ENCODE data around the gene KIF21B.

Gene KIF21B

DNA sequence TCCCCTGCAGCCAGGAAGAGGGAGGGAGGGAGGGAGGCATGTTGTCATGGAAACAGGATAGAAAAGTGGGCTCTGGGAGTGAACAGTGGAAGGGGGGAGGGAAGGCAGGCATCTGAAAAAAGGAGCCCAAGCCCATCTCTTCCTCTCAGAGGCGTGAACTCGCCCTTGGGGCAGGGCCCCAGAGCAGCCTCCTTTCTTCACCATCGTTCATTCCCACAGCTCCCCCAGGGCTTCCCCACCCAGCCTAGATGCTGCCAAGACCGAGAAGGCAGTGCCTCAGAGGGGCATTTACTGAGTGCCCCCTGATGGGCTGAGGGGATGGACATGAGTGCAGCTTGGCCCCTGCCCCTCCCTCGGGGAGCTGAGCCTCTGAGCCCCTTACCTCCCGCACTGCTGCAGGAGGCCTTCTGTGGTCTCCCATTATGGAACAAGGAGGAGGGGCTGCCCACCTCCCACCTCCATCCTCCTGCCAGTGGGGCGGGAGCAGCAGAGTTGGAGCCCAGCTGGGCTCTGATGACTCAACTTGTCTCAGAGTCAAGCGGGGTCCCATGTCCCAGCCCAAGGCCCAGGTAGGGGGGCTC lies 39.1 kb upstream of the KIF21B start:
- Histone ChIP-seq H3K27me3 (ENCODE audit: control insufficient read depth in 1 of 2, insufficient read depth in 2 of 2, low read length in 2 of 2) (no peaks in the 10 kb centered on the region), H3K9me3 (ENCODE audit: control insufficient read depth in 1 of 2, low read length in 2 of 2) (no peaks in the 10 kb centered on the region), H3K4me3 (ENCODE audit: low read depth in 1 of 2, low read length in 2 of 2) (no peak overlapping the region), H3K36me3 (ENCODE audit: control insufficient read depth in 1 of 2, insufficient read depth in 2 of 2, low read length in 2 of 2) (no peaks in the 10 kb centered on the region), H3K9ac (ENCODE audit: low read depth in 1 of 2, low read length in 2 of 2) (no peak overlapping the region), H3K27ac (ENCODE audit: low read depth, low read length) (no peak overlapping the region), H3K4me1 (ENCODE audit: control insufficient read depth in 1 of 2, insufficient read depth in 2 of 2, low read length in 2 of 2) (no peaks in the 10 kb centered on the region)

DNA sequence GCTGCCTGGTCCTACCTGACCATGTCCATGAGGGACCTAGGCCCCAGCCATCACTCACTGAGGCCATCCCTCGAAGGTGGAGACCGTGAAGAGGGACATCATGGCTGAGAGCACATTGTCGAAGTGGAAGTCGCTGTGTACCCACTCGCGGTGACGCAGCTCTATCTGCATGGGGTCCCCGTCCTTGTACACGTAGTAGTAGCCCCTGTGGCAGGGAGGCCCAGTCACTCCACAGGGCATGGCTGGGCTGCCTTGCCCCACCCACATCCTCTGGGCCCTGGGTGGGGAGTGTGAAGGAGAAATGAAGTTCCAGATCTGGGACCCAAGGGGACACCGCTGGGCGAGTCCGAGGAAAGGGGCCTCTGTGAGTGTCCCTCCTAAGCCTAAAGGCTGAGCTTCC lies 38.4 kb upstream of the KIF21B start:
- no peak overlapping the region for H3K27ac ChIP-seq (ENCODE audit: low read depth, low read length)
- H3K4me1 ChIP-seq (ENCODE audit: control insufficient read depth in 1 of 2, insufficient read depth in 2 of 2, low read length in 2 of 2): no peaks in the 10 kb centered on the region
- H3K9me3 ChIP-seq (ENCODE audit: control insufficient read depth in 1 of 2, low read length in 2 of 2): no peaks in the 10 kb centered on the region
- no peak overlapping the region for H3K9ac ChIP-seq (ENCODE audit: low read depth in 1 of 2, low read length in 2 of 2)
- no peak overlapping the region for H3K4me3 ChIP-seq (ENCODE audit: low read depth in 1 of 2, low read length in 2 of 2)
- H3K27me3 ChIP-seq (ENCODE audit: control insufficient read depth in 1 of 2, insufficient read depth in 2 of 2, low read length in 2 of 2): no peaks in the 10 kb centered on the region
- H3K36me3 ChIP-seq (ENCODE audit: control insufficient read depth in 1 of 2, insufficient read depth in 2 of 2, low read length in 2 of 2): no peaks in the 10 kb centered on the region

DNA sequence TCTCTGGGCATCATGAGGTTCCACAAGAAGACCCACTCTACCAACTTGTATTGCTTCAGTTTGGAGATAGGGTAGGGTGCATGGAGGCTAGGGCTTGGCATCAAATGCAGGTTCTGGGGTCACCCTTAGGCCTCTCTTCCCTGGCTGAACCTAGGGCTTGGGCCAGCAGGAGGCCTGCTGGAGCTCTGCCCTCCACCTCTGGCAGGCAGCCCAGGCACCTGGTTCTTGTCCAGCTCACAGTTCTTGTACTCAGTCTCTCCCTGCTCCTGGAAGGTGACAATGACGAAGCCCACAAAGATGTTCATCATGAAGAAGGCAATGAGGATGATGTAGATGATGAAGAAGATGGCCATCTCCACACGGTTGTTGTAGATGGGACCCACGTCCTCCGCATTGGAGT lies 37.5 kb upstream of the KIF21B start:
- no peaks in the 10 kb centered on the region for H3K9me3 ChIP-seq (ENCODE audit: control insufficient read depth in 1 of 2, low read length in 2 of 2)
- no peak overlapping the region for H3K9ac ChIP-seq (ENCODE audit: low read depth in 1 of 2, low read length in 2 of 2)
- H3K4me1 ChIP-seq (ENCODE audit: control insufficient read depth in 1 of 2, insufficient read depth in 2 of 2, low read length in 2 of 2): peaks cover 0 to 5% of the 10 kb centered on the region in 2 donors
- H3K27ac ChIP-seq (ENCODE audit: low read depth, low read length): no peak overlapping the region
- H3K4me3 ChIP-seq (ENCODE audit: low read depth in 1 of 2, low read length in 2 of 2): no peak overlapping the region
- H3K36me3 ChIP-seq (ENCODE audit: control insufficient read depth in 1 of 2, insufficient read depth in 2 of 2, low read length in 2 of 2): no peaks in the 10 kb centered on the region
- H3K27me3 ChIP-seq (ENCODE audit: control insufficient read depth in 1 of 2, insufficient read depth in 2 of 2, low read length in 2 of 2): no peaks in the 10 kb centered on the region

DNA sequence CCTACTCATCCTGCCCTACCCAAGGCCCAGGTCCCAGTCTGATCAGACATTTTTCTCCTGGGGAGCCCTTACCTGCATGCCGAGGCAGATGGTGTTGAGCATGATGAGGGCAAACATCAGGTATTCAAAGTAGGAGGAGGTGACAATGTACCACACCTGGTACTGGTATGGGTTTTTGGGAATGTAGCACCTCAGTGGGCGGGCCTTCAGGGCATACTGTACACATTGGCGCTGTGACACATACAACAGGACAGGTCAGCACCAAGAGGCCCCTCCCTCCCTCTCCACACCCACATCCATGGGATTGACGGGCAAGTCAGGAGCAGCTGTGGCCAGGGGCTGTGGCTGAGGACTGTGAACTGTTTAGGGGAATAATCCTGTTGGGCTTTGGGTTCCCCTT lies 37.1 kb upstream of the KIF21B start:
- Histone ChIP-seq H3K4me3 (ENCODE audit: low read depth in 1 of 2, low read length in 2 of 2) (no peak overlapping the region), H3K27ac (ENCODE audit: low read depth, low read length) (no peak overlapping the region), H3K36me3 (ENCODE audit: control insufficient read depth in 1 of 2, insufficient read depth in 2 of 2, low read length in 2 of 2) (no peaks in the 10 kb centered on the region), H3K27me3 (ENCODE audit: control insufficient read depth in 1 of 2, insufficient read depth in 2 of 2, low read length in 2 of 2) (no peaks in the 10 kb centered on the region), H3K9ac (ENCODE audit: low read depth in 1 of 2, low read length in 2 of 2) (no peak overlapping the region), H3K4me1 (ENCODE audit: control insufficient read depth in 1 of 2, insufficient read depth in 2 of 2, low read length in 2 of 2) (peaks cover 0 to 8% of the 10 kb centered on the region in 2 donors), H3K9me3 (ENCODE audit: control insufficient read depth in 1 of 2, low read length in 2 of 2) (no peaks in the 10 kb centered on the region)

DNA sequence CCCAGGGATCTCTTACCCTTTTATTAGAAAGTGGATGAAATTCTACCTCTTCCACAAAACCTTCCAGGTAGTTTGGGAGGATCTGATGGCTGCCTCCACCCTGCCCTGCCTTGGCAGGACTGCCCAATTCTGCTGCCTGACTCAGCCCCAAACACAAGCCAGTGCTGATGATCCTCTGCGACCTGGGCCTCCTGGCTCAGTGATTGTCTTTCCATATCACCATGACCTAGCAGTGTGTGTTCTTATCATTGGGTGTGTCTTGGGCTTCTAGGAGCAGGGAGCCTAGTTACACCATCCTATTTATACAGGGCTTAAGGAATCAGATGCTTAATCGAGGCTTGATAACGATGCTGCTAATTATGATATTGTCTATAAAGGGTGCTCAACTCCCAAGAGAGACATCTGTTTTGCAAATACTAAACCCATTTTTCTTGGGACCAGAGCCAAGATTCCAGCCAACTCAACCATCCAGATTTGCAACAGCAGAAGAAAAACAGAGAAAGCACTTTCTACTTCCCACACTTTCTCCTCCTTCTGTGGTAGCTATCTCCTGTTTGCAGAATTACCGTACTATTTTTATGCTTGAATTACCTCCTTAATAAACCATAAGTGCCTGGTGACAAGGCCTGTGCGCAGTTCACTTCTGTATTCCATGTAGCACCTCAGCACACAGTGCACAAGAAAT lies 36.5 kb upstream of the KIF21B start:
- H3K27ac ChIP-seq (ENCODE audit: low read depth, low read length): no peak overlapping the region
- H3K4me1 ChIP-seq (ENCODE audit: control insufficient read depth in 1 of 2, insufficient read depth in 2 of 2, low read length in 2 of 2): peaks cover 0 to 8% of the 10 kb centered on the region in 2 donors

DNA sequence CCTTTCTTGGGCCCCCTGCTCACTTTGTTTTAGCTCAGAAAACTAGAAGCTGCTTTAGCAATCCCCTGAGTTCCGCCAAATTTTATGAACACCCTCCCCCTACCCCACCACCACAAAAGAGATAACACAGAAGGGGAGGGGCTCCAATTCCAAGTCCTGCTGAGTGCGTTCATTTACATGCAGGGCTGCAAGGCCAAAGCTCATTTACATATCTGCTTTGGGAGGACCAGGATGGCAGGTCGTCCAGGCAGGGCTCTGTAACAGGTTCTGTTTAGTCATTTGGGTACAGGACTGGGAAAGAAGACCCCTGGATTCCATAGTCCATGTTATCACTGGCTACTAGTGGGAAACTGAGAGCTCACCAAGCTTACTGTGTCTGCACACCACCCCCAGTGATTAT lies 35.9 kb upstream of the KIF21B start:
- Histone ChIP-seq H3K27ac (ENCODE audit: low read depth, low read length) (no peak overlapping the region), H3K36me3 (ENCODE audit: control insufficient read depth in 1 of 2, insufficient read depth in 2 of 2, low read length in 2 of 2) (no peaks in the 10 kb centered on the region), H3K9ac (ENCODE audit: low read depth in 1 of 2, low read length in 2 of 2) (no peak overlapping the region), H3K27me3 (ENCODE audit: control insufficient read depth in 1 of 2, insufficient read depth in 2 of 2, low read length in 2 of 2) (no peaks in the 10 kb centered on the region), H3K9me3 (ENCODE audit: control insufficient read depth in 1 of 2, low read length in 2 of 2) (no peaks in the 10 kb centered on the region), H3K4me1 (ENCODE audit: control insufficient read depth in 1 of 2, insufficient read depth in 2 of 2, low read length in 2 of 2) (peaks cover 0 to 8% of the 10 kb centered on the region in 2 donors), H3K4me3 (ENCODE audit: low read depth in 1 of 2, low read length in 2 of 2) (no peak overlapping the region)

More for the DNA sequence above, 36.5 kb upstream of the KIF21B start:
- H3K9ac ChIP-seq (ENCODE audit: low read depth in 1 of 2, low read length in 2 of 2): no peak overlapping the region
- no peak overlapping the region for H3K4me3 ChIP-seq (ENCODE audit: low read depth in 1 of 2, low read length in 2 of 2)
- no peaks in the 10 kb centered on the region for H3K9me3 ChIP-seq (ENCODE audit: control insufficient read depth in 1 of 2, low read length in 2 of 2)
- no peaks in the 10 kb centered on the region for H3K27me3 ChIP-seq (ENCODE audit: control insufficient read depth in 1 of 2, insufficient read depth in 2 of 2, low read length in 2 of 2)
- no peaks in the 10 kb centered on the region for H3K36me3 ChIP-seq (ENCODE audit: control insufficient read depth in 1 of 2, insufficient read depth in 2 of 2, low read length in 2 of 2)

DNA sequence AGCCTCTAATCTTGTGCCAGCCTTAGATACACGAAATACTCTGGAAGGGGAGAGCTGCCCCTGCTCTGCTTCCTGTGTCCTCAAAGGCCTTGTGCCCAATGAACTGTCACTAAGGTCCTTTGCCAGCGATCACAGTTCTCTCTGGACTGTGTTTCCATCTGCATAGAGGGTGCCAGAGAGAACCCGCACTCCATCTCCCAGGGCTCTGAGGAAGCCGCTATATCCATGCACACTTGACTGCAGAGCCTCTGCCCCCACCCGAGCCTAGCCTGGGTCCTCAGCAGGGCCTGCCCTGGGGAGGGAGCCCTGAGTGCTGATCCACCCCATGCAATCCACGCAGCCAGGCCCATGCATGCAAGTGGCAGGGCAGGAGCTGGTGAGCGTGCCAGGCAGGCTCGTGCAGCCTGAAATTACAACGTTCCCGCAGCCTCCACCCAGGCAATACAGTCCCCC lies 30.6 kb upstream of the KIF21B start:
- H3K36me3 ChIP-seq (ENCODE audit: control insufficient read depth in 1 of 2, insufficient read depth in 2 of 2, low read length in 2 of 2): no peaks in the 10 kb centered on the region
- H3K4me3 ChIP-seq (ENCODE audit: low read depth in 1 of 2, low read length in 2 of 2): no peak overlapping the region
- peaks cover 0 to 8% of the 10 kb centered on the region in 2 donors for H3K4me1 ChIP-seq (ENCODE audit: control insufficient read depth in 1 of 2, insufficient read depth in 2 of 2, low read length in 2 of 2)
- H3K9ac ChIP-seq (ENCODE audit: low read depth in 1 of 2, low read length in 2 of 2): no peak overlapping the region
- H3K27me3 ChIP-seq (ENCODE audit: control insufficient read depth in 1 of 2, insufficient read depth in 2 of 2, low read length in 2 of 2): no peaks in the 10 kb centered on the region
- H3K9me3 ChIP-seq (ENCODE audit: control insufficient read depth in 1 of 2, low read length in 2 of 2): no peaks in the 10 kb centered on the region
- H3K27ac ChIP-seq (ENCODE audit: low read depth, low read length): no peak overlapping the region

DNA sequence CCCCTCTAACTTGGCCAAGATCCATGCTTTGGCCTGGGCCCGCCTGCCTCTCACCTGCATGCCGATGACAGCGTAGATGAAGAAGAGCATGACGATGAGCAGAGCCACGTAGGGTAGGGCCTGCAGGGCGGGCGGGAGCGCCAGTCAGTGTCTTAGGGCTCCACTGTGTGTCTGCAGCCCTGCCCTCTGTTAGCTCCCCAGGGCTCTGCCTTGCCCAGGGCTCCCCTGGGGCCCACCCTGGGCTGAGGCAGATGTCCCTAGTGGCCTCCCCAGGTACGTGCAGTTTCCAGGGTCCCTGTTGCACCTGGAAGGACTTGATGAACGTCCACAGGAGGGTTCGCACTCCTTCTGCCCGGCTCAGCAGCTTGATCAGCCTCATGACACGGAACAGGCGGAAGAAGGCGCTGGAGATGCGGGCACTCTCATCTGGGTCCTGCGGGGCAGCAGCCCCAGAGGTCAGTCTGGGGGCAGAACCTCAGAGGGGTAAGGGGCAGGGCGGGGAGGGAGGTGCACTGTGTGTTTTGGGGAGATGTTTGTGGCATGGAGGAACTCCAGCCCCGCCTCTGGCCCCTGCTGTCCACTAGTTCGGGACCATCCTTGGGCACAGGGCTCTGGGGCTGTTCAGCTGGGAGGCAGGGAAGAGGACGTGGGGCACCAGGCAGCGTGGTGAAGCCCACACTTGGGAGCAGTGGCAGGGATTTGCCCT lies 29.8 kb upstream of the KIF21B start:
- H3K9ac ChIP-seq (ENCODE audit: low read depth in 1 of 2, low read length in 2 of 2): no peak overlapping the region
- H3K36me3 ChIP-seq (ENCODE audit: control insufficient read depth in 1 of 2, insufficient read depth in 2 of 2, low read length in 2 of 2): no peaks in the 10 kb centered on the region
- no peaks in the 10 kb centered on the region for H3K27me3 ChIP-seq (ENCODE audit: control insufficient read depth in 1 of 2, insufficient read depth in 2 of 2, low read length in 2 of 2)
- H3K4me1 ChIP-seq (ENCODE audit: control insufficient read depth in 1 of 2, insufficient read depth in 2 of 2, low read length in 2 of 2): peaks cover 0 to 8% of the 10 kb centered on the region in 2 donors
- no peak overlapping the region for H3K4me3 ChIP-seq (ENCODE audit: low read depth in 1 of 2, low read length in 2 of 2)
- H3K9me3 ChIP-seq (ENCODE audit: control insufficient read depth in 1 of 2, low read length in 2 of 2): no peaks in the 10 kb centered on the region
- H3K27ac ChIP-seq (ENCODE audit: low read depth, low read length): no peak overlapping the region

DNA sequence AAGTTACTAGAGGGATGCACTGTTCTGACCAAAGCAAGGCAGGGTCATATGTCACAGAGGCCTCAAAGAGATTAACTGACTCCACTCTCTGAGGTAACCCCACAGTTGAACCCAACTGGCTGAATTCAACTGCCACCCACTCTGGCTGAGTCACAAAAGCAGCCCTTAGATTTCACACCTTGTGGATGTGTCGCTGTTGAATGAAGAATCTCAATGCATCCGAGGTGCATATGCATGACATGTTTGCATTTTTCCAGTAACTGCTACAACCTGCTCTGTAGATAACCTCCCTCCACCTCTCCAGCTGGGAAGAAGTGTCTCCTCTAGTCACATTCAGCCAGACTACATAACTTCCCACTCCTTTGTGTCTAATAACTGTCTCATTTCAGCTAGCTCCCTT lies 27.9 kb upstream of the KIF21B start:
- no peak overlapping the region for H3K9ac ChIP-seq (ENCODE audit: low read depth in 1 of 2, low read length in 2 of 2)
- H3K27me3 ChIP-seq (ENCODE audit: control insufficient read depth in 1 of 2, insufficient read depth in 2 of 2, low read length in 2 of 2): no peaks in the 10 kb centered on the region
- no peaks in the 10 kb centered on the region for H3K36me3 ChIP-seq (ENCODE audit: control insufficient read depth in 1 of 2, insufficient read depth in 2 of 2, low read length in 2 of 2)
- H3K4me1 ChIP-seq (ENCODE audit: control insufficient read depth in 1 of 2, insufficient read depth in 2 of 2, low read length in 2 of 2): peaks cover 0 to 6% of the 10 kb centered on the region in 2 donors
- H3K9me3 ChIP-seq (ENCODE audit: control insufficient read depth in 1 of 2, low read length in 2 of 2): no peaks in the 10 kb centered on the region
- H3K4me3 ChIP-seq (ENCODE audit: low read depth in 1 of 2, low read length in 2 of 2): no peak overlapping the region
- H3K27ac ChIP-seq (ENCODE audit: low read depth, low read length): no peak overlapping the region

DNA sequence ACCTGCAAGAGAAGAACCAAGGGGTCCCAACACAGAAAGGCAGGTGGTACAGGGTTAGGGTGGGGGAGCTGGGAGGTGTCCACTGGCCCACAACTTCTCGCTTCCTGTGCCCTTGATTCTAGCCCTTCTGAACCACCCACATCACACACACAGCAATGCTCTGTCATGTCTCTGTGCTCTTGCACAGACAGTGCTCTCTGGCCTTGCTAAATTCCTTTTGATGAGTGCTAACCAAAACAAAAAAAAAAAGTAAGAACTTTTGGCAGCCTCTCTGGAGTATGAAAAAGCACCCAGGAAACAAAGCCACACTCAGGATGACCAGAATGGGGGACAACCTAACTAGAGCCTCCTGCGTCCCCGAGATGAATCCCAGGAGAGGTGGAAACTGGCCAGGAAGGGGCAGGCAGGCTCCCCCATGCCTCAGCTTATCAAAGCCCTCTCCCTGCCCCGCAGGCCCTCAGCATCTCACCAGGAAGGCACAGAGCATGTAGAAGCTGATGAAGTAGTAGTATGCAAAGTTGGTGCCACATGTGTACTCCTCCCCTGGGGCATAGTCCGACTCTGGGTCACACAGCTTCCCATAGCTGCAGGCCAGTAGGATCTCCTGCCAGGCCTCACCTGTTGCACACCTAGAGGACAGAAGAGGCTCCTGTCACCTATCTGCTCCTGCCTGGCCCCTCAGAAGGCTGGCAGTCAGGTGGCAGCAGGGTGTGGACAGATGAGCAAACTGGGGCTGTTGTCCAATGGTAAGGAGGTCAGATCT lies 27.2 kb upstream of the KIF21B start:
- Histone ChIP-seq H3K27ac (ENCODE audit: low read depth, low read length) (no peak overlapping the region), H3K4me1 (ENCODE audit: control insufficient read depth in 1 of 2, insufficient read depth in 2 of 2, low read length in 2 of 2) (no peaks in the 10 kb centered on the region), H3K4me3 (ENCODE audit: low read depth in 1 of 2, low read length in 2 of 2) (no peak overlapping the region), H3K9ac (ENCODE audit: low read depth in 1 of 2, low read length in 2 of 2) (no peak overlapping the region), H3K27me3 (ENCODE audit: control insufficient read depth in 1 of 2, insufficient read depth in 2 of 2, low read length in 2 of 2) (no peaks in the 10 kb centered on the region), H3K9me3 (ENCODE audit: control insufficient read depth in 1 of 2, low read length in 2 of 2) (no peaks in the 10 kb centered on the region), H3K36me3 (ENCODE audit: control insufficient read depth in 1 of 2, insufficient read depth in 2 of 2, low read length in 2 of 2) (no peaks in the 10 kb centered on the region)
